Measurements from ENCODE around the gene TMEM229B.

The TMEM229B gene

DNA sequence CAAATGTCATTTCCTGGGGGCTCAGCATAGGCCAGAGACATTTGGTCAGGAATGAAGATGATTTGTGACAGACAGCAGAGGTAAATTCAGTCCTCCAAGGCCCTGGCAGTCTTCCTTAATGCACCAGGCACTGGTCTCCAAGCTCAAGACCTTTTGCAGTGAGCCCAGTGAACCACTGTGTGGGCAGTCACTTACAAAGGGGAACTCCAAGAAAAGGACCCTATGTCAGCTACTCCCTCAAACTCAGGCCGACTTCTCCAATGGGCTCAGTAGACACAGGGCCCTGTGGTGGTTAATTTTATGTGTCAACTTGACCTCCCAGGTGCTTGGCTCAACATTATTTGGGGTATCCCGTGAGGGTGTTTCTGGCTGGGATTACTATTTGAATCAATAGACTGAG is 47.3 kb downstream of the TMEM229B start:
- no peak overlapping the region for H3K27ac ChIP-seq (replicated peaks)
- TF ChIP-seq, protein P1, sequence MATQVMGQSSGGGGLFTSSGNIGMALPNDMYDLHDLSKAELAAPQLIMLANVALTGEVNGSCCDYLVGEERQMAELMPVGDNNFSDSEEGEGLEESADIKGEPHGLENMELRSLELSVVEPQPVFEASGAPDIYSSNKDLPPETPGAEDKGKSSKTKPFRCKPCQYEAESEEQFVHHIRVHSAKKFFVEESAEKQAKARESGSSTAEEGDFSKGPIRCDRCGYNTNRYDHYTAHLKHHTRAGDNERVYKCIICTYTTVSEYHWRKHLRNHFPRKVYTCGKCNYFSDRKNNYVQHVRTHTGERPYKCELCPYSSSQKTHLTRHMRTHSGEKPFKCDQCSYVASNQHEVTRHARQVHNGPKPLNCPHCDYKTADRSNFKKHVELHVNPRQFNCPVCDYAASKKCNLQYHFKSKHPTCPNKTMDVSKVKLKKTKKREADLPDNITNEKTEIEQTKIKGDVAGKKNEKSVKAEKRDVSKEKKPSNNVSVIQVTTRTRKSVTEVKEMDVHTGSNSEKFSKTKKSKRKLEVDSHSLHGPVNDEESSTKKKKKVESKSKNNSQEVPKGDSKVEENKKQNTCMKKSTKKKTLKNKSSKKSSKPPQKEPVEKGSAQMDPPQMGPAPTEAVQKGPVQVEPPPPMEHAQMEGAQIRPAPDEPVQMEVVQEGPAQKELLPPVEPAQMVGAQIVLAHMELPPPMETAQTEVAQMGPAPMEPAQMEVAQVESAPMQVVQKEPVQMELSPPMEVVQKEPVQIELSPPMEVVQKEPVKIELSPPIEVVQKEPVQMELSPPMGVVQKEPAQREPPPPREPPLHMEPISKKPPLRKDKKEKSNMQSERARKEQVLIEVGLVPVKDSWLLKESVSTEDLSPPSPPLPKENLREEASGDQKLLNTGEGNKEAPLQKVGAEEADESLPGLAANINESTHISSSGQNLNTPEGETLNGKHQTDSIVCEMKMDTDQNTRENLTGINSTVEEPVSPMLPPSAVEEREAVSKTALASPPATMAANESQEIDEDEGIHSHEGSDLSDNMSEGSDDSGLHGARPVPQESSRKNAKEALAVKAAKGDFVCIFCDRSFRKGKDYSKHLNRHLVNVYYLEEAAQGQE (IDR thresholded peaks at IDR 0.05; ENCODE audit: insufficient replicate concordance, low read depth), result no peak
- no peak for TF ChIP-seq SPI1 (IDR thresholded peaks at IDR 0.05; ENCODE audit: borderline replicate concordance, low read depth)
- TF ChIP-seq POLR2AphosphoS5 (IDR thresholded peaks at IDR 0.05; ENCODE audit: low read depth), result no peak
- TF ChIP-seq, protein P2, sequence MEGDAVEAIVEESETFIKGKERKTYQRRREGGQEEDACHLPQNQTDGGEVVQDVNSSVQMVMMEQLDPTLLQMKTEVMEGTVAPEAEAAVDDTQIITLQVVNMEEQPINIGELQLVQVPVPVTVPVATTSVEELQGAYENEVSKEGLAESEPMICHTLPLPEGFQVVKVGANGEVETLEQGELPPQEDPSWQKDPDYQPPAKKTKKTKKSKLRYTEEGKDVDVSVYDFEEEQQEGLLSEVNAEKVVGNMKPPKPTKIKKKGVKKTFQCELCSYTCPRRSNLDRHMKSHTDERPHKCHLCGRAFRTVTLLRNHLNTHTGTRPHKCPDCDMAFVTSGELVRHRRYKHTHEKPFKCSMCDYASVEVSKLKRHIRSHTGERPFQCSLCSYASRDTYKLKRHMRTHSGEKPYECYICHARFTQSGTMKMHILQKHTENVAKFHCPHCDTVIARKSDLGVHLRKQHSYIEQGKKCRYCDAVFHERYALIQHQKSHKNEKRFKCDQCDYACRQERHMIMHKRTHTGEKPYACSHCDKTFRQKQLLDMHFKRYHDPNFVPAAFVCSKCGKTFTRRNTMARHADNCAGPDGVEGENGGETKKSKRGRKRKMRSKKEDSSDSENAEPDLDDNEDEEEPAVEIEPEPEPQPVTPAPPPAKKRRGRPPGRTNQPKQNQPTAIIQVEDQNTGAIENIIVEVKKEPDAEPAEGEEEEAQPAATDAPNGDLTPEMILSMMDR (IDR thresholded peaks at IDR 0.05; ENCODE audit: insufficient read depth, low read length), result no peak
- TF ChIP-seq GABPA (IDR thresholded peaks at IDR 0.05; ENCODE audit: low read depth), result no peak

DNA sequence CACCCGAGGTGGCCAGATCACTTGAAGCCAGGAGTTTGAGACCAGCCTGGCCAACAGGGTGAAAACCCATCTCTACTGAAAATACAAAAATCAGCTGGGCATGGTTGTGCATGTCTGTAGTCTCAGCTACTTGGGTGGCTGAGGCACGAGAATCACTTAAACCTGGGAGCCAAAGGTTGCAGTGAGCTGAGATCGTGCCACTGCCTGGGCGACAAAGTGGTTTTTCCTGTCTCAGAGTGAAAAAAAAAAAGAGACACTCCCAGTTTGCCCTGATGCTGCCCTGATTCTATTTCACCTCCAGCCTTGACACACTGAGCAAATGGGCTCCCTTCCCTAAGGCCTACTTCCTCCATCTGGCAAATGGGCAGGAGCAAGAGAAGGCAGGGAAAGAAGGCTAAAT is 48.0 kb downstream of the TMEM229B start:
- DNase-seq (ENCODE audit: low read depth in 1 of 2, low spot score in 1 of 2), result no peak
- Histone ChIP-seq H3K27me3 (ENCODE audit: insufficient read depth, poor library complexity, severe bottlenecking) (no peaks in the 10 kb centered on the region), H3K4me3 (replicated peaks; ENCODE audit: insufficient read depth, low read length) (no peak overlapping the region), H3K27ac (replicated peaks) (no peak overlapping the region)
- no peak for TF ChIP-seq GABPA (IDR thresholded peaks at IDR 0.05; ENCODE audit: low read depth)
- no peak for TF ChIP-seq POLR2AphosphoS5 (IDR thresholded peaks at IDR 0.05; ENCODE audit: low read depth)
- TF ChIP-seq, protein P2 (IDR thresholded peaks at IDR 0.05; ENCODE audit: insufficient read depth, low read length), result no peak
- TF ChIP-seq, protein P1 (IDR thresholded peaks at IDR 0.05; ENCODE audit: insufficient replicate concordance, low read depth), result no peak
- TF ChIP-seq SPI1 (IDR thresholded peaks at IDR 0.05; ENCODE audit: borderline replicate concordance, low read depth), result no peak

More for the DNA sequence above, 47.3 kb downstream of the TMEM229B start:
- no peaks in the 10 kb centered on the region for H3K27me3 ChIP-seq (ENCODE audit: insufficient read depth, poor library complexity, severe bottlenecking)
- DNase-seq (ENCODE audit: low read depth in 1 of 2, low spot score in 1 of 2), result no peak
- no peak overlapping the region for H3K4me3 ChIP-seq (replicated peaks; ENCODE audit: insufficient read depth, low read length)

DNA sequence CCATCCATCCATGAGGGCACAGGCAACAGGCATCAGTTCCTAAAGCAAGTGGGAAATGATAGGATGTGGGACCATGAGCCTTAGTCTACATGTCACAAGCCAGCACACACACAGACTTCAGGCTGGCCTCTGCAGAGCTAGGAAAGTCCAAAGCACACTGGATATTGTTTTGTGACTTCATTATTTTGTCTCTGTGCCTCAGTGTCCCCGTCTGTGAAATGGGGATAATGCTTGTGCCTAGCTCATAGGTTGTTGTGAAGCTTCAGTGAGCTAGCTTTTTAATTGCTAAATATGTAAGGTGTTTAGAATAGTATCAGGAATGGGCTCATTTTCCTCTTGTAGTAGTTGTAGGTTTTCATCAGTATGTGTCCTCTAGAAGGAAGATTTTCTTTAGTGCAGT is 49.6 kb downstream of the TMEM229B start:
- Histone ChIP-seq H3K27me3 (ENCODE audit: insufficient read depth, poor library complexity, severe bottlenecking) (no peaks in the 10 kb centered on the region), H3K27ac (replicated peaks) (no peak overlapping the region), H3K4me3 (replicated peaks; ENCODE audit: insufficient read depth, low read length) (no peak overlapping the region)
- no peak for DNase-seq (ENCODE audit: low read depth in 1 of 2, low spot score in 1 of 2)
- TF ChIP-seq, protein P1 (IDR thresholded peaks at IDR 0.05; ENCODE audit: insufficient replicate concordance, low read depth), result no peak
- TF ChIP-seq POLR2AphosphoS5 (IDR thresholded peaks at IDR 0.05; ENCODE audit: low read depth) (no peak), SPI1 (IDR thresholded peaks at IDR 0.05; ENCODE audit: borderline replicate concordance, low read depth) (no peak), GABPA (IDR thresholded peaks at IDR 0.05; ENCODE audit: low read depth) (no peak)
- TF ChIP-seq, protein P2 (IDR thresholded peaks at IDR 0.05; ENCODE audit: insufficient read depth, low read length), result no peak
